Left hindlimb (tissue), 1 donor: ENCODE results near the gene TNFRSF1B.
A peak's percentile ranks its signal among the peaks of the same experiment; 100 is the strongest.
"Not testable (repeated sequence)": the region's sequence is repeated elsewhere in the genome, so short reads cannot be mapped to it uniquely, and the experiment has no call there.

Experiments
- DNase-seq: peaks from one replicate; pipeline ENCODE4 v3.0.0-alpha.2; 2018

TNFRSF1B gene

GRCh38 chr1:12194666-12195216 lies 27.9 kb downstream of the TNFRSF1B start:
- no peak for DNase-seq

- no peak for DNase-seq
Observed at GRCh38 chr1:12195416-12195815, 28.6 kb downstream of the TNFRSF1B start.

- DNase-seq, result no peak
Observed at GRCh38 chr1:12196641-12197482, 30.1 kb downstream of the TNFRSF1B start.

- no peak for DNase-seq
Observed at GRCh38 chr1:12197483-12197880, 30.7 kb downstream of the TNFRSF1B start.

- no peak for DNase-seq
Observed at GRCh38 chr1:12200208-12200607, 33.4 kb downstream of the TNFRSF1B start.

- no peak for DNase-seq
Observed at GRCh38 chr1:12201352-12202189, 34.8 kb downstream of the TNFRSF1B start.

- DNase-seq, result no peak
Observed at GRCh38 chr1:12202190-12202497, 35.4 kb downstream of the TNFRSF1B start.

- no peak for DNase-seq
Observed at GRCh38 chr1:12202577-12202976, 35.8 kb downstream of the TNFRSF1B start.

- no peak for DNase-seq
Observed at GRCh38 chr1:12203216-12204007, 36.6 kb downstream of the TNFRSF1B start.

GRCh38 chr1:12204140-12204539 lies 37.3 kb downstream of the TNFRSF1B start:
- DNase-seq, result no peak

- DNase-seq, result no peak
Observed at GRCh38 chr1:12204754-12205658, 38.2 kb downstream of the TNFRSF1B start.

- DNase-seq, result no peak
Observed at GRCh38 chr1:12206238-12206637, 39.4 kb downstream of the TNFRSF1B start.

GRCh38 chr1:12206792-12207424 lies 40.1 kb downstream of the TNFRSF1B start:
- no peak for DNase-seq

- DNase-seq, result no peak
Observed at GRCh38 chr1:12208271-12208670, 41.5 kb downstream of the TNFRSF1B start.

GRCh38 chr1:12208764-12209494 lies 42.1 kb downstream of the TNFRSF1B start:
- DNase-seq, result peak; percentile 87

GRCh38 chr1:12209495-12209832 lies 42.7 kb downstream of the TNFRSF1B start:
- no peak for DNase-seq

GRCh38 chr1:12215118-12215961 lies 48.5 kb downstream of the TNFRSF1B start:
- no peak for DNase-seq

- DNase-seq, result no peak
Observed at GRCh38 chr1:12219800-12220199, 53.0 kb downstream of the TNFRSF1B start.

GRCh38 chr1:12220890-12221289 lies 54.1 kb downstream of the TNFRSF1B start:
- no peak for DNase-seq

- not testable (repeated sequence) for DNase-seq
Observed at GRCh38 chr1:12222700-12223099, 55.9 kb downstream of the TNFRSF1B start.
